ENCODE data around the gene TWF1. TPM values are rescaled to one million over a fixed set of nuclear protein-coding genes. Genes with fewer than 3 reads are reported as not detected.
"Not testable (repeated sequence)": the region's sequence is repeated elsewhere in the genome, so short reads cannot be mapped to it uniquely, and the experiment has no call there.

Gene TWF1
- total RNA-seq, 6 experiments from 2014 or later = 146 to 165 (median 153) TPM

DNA sequence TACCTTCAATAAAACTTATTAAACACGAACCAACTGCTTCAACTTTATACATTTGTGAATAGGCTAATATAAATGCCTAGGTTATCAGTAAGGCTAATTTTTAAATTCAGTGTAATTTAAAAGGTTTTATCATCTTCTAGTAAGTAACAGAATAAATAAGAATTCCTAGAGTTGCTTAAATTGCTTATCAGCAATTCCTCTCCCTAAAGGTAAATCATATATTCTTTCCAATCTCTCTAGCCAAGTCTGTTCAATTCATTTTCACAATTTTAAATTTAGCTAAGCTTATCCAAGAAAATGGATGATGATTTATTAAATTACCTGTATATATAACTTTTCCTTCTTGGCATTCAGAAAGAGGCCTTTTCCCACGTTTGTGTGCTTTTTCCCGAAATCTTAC is 52.1 kb downstream of the TWF1 start:
- Mint-ChIP-seq H3K36me3 (ENCODE audit: low read depth) (peaks cover 45% of the 10 kb centered on the region), H3K27ac (no peak overlapping the region), H3K27me3 (ENCODE audit: insufficient read depth) (no peaks in the 10 kb centered on the region), H3K4me1 (ENCODE audit: low read depth) (peaks cover 39% of the 10 kb centered on the region), H3K9me3 (no peaks in the 10 kb centered on the region), H3K4me3 (no peak overlapping the region)
- TF ChIP-seq, protein P1, sequence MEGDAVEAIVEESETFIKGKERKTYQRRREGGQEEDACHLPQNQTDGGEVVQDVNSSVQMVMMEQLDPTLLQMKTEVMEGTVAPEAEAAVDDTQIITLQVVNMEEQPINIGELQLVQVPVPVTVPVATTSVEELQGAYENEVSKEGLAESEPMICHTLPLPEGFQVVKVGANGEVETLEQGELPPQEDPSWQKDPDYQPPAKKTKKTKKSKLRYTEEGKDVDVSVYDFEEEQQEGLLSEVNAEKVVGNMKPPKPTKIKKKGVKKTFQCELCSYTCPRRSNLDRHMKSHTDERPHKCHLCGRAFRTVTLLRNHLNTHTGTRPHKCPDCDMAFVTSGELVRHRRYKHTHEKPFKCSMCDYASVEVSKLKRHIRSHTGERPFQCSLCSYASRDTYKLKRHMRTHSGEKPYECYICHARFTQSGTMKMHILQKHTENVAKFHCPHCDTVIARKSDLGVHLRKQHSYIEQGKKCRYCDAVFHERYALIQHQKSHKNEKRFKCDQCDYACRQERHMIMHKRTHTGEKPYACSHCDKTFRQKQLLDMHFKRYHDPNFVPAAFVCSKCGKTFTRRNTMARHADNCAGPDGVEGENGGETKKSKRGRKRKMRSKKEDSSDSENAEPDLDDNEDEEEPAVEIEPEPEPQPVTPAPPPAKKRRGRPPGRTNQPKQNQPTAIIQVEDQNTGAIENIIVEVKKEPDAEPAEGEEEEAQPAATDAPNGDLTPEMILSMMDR (IDR thresholded peaks at IDR 0.05) = no peak
- DNase-seq = no peak

DNA sequence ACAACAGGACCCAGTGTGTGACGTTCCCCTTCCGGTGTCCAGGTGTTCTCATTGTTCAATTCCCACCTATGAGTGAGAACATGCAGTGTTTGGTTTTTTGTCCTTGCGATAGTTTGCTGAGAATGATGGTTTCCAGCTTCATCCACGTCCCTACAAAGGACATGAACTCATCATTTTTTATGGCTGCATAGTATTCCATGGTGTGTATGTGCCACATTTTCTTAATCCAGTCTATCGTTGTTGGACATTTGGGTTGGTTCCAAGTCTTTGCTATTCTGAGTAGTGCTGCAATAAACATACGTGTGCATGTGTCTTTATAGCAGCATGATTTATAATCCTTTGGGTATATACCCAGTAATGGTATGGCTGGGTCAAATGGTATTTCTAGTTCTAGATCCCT is 54.8 kb downstream of the TWF1 start:
- H3K36me3 Mint-ChIP-seq (ENCODE audit: low read depth) = peaks cover 47% of the 10 kb centered on the region
- not testable (repeated sequence) for H3K27ac Mint-ChIP-seq; H3K27me3 Mint-ChIP-seq (ENCODE audit: insufficient read depth)

GRCh38 chr12:43750814-43751213 is 55.3 kb downstream of the TWF1 start:
- peaks cover 20% of the 10 kb centered on the region for H3K4me1 Mint-ChIP-seq (ENCODE audit: low read depth)
- no peak overlapping the region for H3K27ac Mint-ChIP-seq
- no peaks in the 10 kb centered on the region for H3K27me3 Mint-ChIP-seq (ENCODE audit: insufficient read depth)
- H3K36me3 Mint-ChIP-seq (ENCODE audit: low read depth) = peaks cover 52% of the 10 kb centered on the region
- peaks cover 7% of the 10 kb centered on the region for H3K9me3 Mint-ChIP-seq
- TF ChIP-seq, protein P1 (IDR thresholded peaks at IDR 0.05) = no peak
- no peak overlapping the region for H3K4me3 Mint-ChIP-seq
- no peak for DNase-seq

More for the DNA sequence above, 54.8 kb downstream of the TWF1 start:
- not testable (repeated sequence) for H3K9me3 Mint-ChIP-seq, H3K4me3 Mint-ChIP-seq, DNase-seq
- peaks cover 26% of the 10 kb centered on the region for H3K4me1 Mint-ChIP-seq (ENCODE audit: low read depth)

DNA sequence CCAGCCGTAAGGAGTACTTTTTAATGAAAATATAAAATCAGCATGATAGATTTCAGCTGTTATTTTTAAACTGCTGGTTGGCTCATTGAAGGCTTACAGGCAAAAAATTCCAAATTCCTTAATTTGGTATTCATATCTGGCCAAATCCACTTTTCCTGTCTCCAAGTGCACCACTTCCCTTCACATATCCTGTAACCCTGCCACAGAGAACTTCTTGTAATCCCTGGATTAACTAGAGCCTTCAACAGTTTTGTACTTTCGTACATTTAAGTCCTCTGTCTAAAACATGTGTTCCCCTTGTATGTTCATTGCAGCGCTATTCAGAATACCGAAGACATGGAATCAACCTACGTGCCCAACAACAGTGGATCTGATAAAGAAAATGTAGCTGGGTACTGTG is 57.1 kb downstream of the TWF1 start:
- no peak for DNase-seq
- peaks cover 25% of the 10 kb centered on the region for H3K9me3 Mint-ChIP-seq
- H3K4me3 Mint-ChIP-seq = no peak overlapping the region
- peaks cover 58% of the 10 kb centered on the region for H3K36me3 Mint-ChIP-seq (ENCODE audit: low read depth)
- H3K4me1 Mint-ChIP-seq (ENCODE audit: low read depth) = peaks cover 17% of the 10 kb centered on the region
- H3K27me3 Mint-ChIP-seq (ENCODE audit: insufficient read depth) = peaks cover 1% of the 10 kb centered on the region; the same call in 1 of the 2 replicates
- no peak overlapping the region for H3K27ac Mint-ChIP-seq
- TF ChIP-seq, protein P1 (IDR thresholded peaks at IDR 0.05) = no peak

DNA sequence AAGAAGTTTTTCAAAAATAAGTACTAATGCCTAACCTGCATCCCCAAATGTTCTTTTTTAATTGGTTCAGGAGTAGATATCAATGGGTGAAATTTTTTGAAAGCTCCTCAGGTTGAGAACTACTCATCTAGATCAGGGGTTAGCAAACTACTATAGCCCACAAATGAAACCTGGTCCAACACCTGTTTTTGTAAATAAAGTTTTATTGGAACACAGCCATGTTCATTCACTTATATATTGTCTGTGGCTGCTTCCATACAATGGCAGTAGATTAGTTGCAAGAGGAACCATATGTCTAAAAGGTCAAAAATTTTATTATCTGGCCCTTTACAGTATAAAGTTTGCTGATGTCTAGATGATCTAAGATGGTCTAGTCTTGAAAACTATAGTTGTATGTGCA is 61.3 kb downstream of the TWF1 start:
- Mint-ChIP-seq H3K9me3 (peaks cover 34% of the 10 kb centered on the region), H3K4me1 (ENCODE audit: low read depth) (peaks cover 38% of the 10 kb centered on the region), H3K4me3 (no peak overlapping the region), H3K27ac (no peak overlapping the region), H3K27me3 (ENCODE audit: insufficient read depth) (peaks cover 3% of the 10 kb centered on the region; the same call in 1 of the 2 replicates), H3K36me3 (ENCODE audit: low read depth) (peaks cover 70% of the 10 kb centered on the region)
- DNase-seq = no peak
- TF ChIP-seq, protein P1 (IDR thresholded peaks at IDR 0.05) = no peak

Other genes starting within 250 kb of the TWF1 start
- 10 to 100 TPM; 14.3 to 22.6 (median 17.2) TPM for gene PUS7L, start 47.5 kb downstream of the TWF1 start, total RNA-seq (2021; fragmentation: NEBNext Ultra II Directional; extraction: Animal tissue kit (Norgen Biotek cat#: 25700))
- gene IRAK4, start 47.4 kb downstream of the TWF1 start, total RNA-seq (2021; fragmentation: NEBNext Ultra II Directional; extraction: Animal tissue kit (Norgen Biotek cat#: 25700)) = 10 to 100 TPM; 11.5 to 13.1 (median 12.0) TPM
- gene TMEM117, start 29.8 kb upstream of the TWF1 start, total RNA-seq (2021; fragmentation: NEBNext Ultra II Directional; extraction: Animal tissue kit (Norgen Biotek cat#: 25700)) = 1 to 10 TPM; 5.5 to 8.8 (median 7.0) TPM

Measured in HFFc6 (cell line).